OCI-LY3 (cell line): ENCODE data around the gene FIS1.

Experiments used
- CTCF ChIP-seq: fragments of 200-600, 300-600 bp; sonication (generic); IDR thresholded peaks from 2 replicates; pipeline ENCODE4 v1.5.1; 2014; ENCODE audit warnings: antibody characterized with exemption, low read length, low read depth
- EZH2phosphoT487 ChIP-seq: fragments of 200-600 bp; shearing (Covaris generic); IDR thresholded peaks from 2 replicates; pipeline ENCODE4 v1.6.1; 2018; ENCODE audit warnings: antibody characterized with exemption, mixed run types, low read depth

GRCh38 chr7:101226721-101227120 lies 18.2 kb downstream of the FIS1 start:
- TF ChIP-seq CTCF: no peak
- no peak for TF ChIP-seq EZH2phosphoT487
